GM18870 (cell line): Measurements from ENCODE around the gene AMY2B.
"Not testable (repeated sequence)": the region's sequence is repeated elsewhere in the genome, so short reads cannot be mapped to it uniquely, and the experiment has no call there.

Source experiments
- ATAC-seq: cut with Tn5 transposase; IDR thresholded peaks from one replicate; pipeline ENCODE4 v1.9.1; 2021; ENCODE audit warnings: moderate library complexity; ENCODE audit not compliant: unreplicated experiment

Gene AMY2B

GRCh38 chr1:103616994-103617477, 45.6 kb downstream of the AMY2B start, which contains the start of gene AMY2A:
Gene AMY2A, plus strand, starts transcription at chr1:103617427. Its CDS starts 14 bp downstream, at chr1:103617441.
- ATAC-seq = not testable (repeated sequence)

GRCh38 chr1:103627436-103627835, 56.0 kb downstream of the AMY2B start:
- not testable (repeated sequence) for ATAC-seq
